HepG2 (cell line): Measurements from ENCODE around the gene SRSF1. TPM values are rescaled to one million over a fixed set of nuclear protein-coding genes. Genes with fewer than 3 reads are reported as not detected.

Experiments used
- CBX2 ChIP-seq, 2 experiments: fragments of 200-600 bp in 1 of 2; sonication (generic); formaldehyde crosslinking in 1 of 2; IDR thresholded peaks; 2 replicates each; pipeline versions ENCODE4 v1.7.0 to v1.8.1; 2018 to 2022; ENCODE audit warnings: low read depth in 2 of 2, low read length in 1 of 2, mild to moderate bottlenecking in 1 of 2, missing genetic modification reagents in 1 of 2
- DNMT1 ChIP-seq: sonication (generic); formaldehyde crosslinking; IDR thresholded peaks from 2 replicates; pipeline ENCODE4 v1.5.1; 2020; ENCODE audit warnings: mild to moderate bottlenecking, missing genetic modification reagents
- E2F1 ChIP-seq: sonication (generic); formaldehyde crosslinking; IDR thresholded peaks from 2 replicates; pipeline ENCODE4 v1.5.0; 2020; ENCODE audit warnings: missing genetic modification reagents
- HHEX ChIP-seq: IDR thresholded peaks from 2 replicates; pipeline ENCODE4 v1.6.1; 2016; ENCODE audit warnings: control low read depth
- MIER3 ChIP-seq: IDR thresholded peaks from 2 replicates; pipeline ENCODE4 v1.6.1; 2016; ENCODE audit warnings: missing compliant biosample characterization, borderline replicate concordance
- MYC ChIP-seq: sonication (generic); formaldehyde crosslinking; IDR thresholded peaks from 2 replicates; pipeline ENCODE4 v1.9.0; 2021; ENCODE audit warnings: missing genetic modification reagents, borderline replicate concordance
- NCOA2 ChIP-seq: sonication (generic); formaldehyde crosslinking; IDR thresholded peaks from 2 replicates; pipeline ENCODE4 v1.8.0; 2022; ENCODE audit warnings: inconsistent platforms
- NRL ChIP-seq: sonication (generic); formaldehyde crosslinking; IDR thresholded peaks from 2 replicates; pipeline ENCODE4 v1.5.0; 2020; ENCODE audit warnings: missing genetic modification reagents, mild to moderate bottlenecking, moderate library complexity, borderline replicate concordance
- PATZ1 ChIP-seq: sonication (generic); formaldehyde crosslinking; IDR thresholded peaks from 2 replicates; pipeline ENCODE4 v1.4.0; 2020; ENCODE audit warnings: missing genetic modification reagents
- POGK ChIP-seq: sonication (generic); formaldehyde crosslinking; conservative IDR thresholded peaks from 2 replicates; pipeline ENCODE4 v1.8.0; 2022; ENCODE audit warnings: mild to moderate bottlenecking, moderate library complexity, missing genetic modification reagents
- RCOR2 ChIP-seq: IDR thresholded peaks from 2 replicates; pipeline ENCODE4 v1.6.1; 2016; ENCODE audit warnings: missing biosample characterization, missing genetic modification reagents
- SIN3B ChIP-seq: fragments of 150-350 bp; IDR thresholded peaks from 2 replicates; pipeline ENCODE4 v1.6.1; 2014; ENCODE audit warnings: low read length
- SYNCRIP ChIP-seq: fragments of 200-400 bp; formaldehyde crosslinking; IDR thresholded peaks from 2 replicates; pipeline ENCODE4 v1.6.1; 2018; ENCODE audit warnings: mild to moderate bottlenecking, low read depth, low read length; ENCODE audit not compliant: insufficient read depth
- TP53 ChIP-seq: sonication (generic); formaldehyde crosslinking; conservative IDR thresholded peaks from 2 replicates; pipeline ENCODE4 v1.4.0; 2020; ENCODE audit warnings: missing genetic modification reagents
- ZBTB26 ChIP-seq: IDR thresholded peaks from 2 replicates; pipeline ENCODE4 v1.6.1; 2016; ENCODE audit warnings: missing compliant biosample characterization, missing genetic modification reagents, borderline replicate concordance
- ZNF614 ChIP-seq: IDR thresholded peaks from 2 replicates; pipeline ENCODE4 v1.6.1; 2018; ENCODE audit warnings: missing biosample characterization, missing genetic modification reagents, inconsistent platforms, borderline replicate concordance
- ZNF780A ChIP-seq: sonication (generic); formaldehyde crosslinking; IDR thresholded peaks from 2 replicates; pipeline ENCODE4 v1.8.0; 2022; ENCODE audit warnings: mild to moderate bottlenecking, missing genetic modification reagents, moderate library complexity
- ZSCAN21 ChIP-seq: sonication (generic); formaldehyde crosslinking; IDR thresholded peaks from 2 replicates; pipeline ENCODE4 v1.8.0; 2022; ENCODE audit warnings: mild to moderate bottlenecking, missing genetic modification reagents, moderate library complexity, borderline replicate concordance
- polyA plus RNA-seq, 8 experiments: library from polyadenylated mRNA; depleted of rRNA in 3 of 8; stranded (reverse) in 7 of 8; unstranded in 1 of 8; fragments of >200 nt; fragmentation: Illumina TruSeq in 4 of 8; extraction: Trizol in 4 of 8; gene quantifications; 2 replicates each; pipeline versions ENCODE4 v1.2.1 to v1.2.3, GENCODE V29; 2011 to 2016; ENCODE audit warnings: low read depth in 4 of 8, missing spikeins in 1 of 8, mixed read lengths in 1 of 8; ENCODE audit not compliant: insufficient read depth in 1 of 8
- total RNA-seq, 5 experiments: library from RNA; depleted of rRNA; stranded (reverse); fragments of >200 nt; fragmentation: Illumina TruSeq; extraction: Trizol; gene quantifications; 2 replicates each; pipeline ENCODE4 v1.2.3, GENCODE V29; 2016; ENCODE audit warnings: low read depth in 1 of 5

SRSF1 gene
- total and polyA plus RNA-seq, 2 of the 13 experiments (the other 11 are each of a cell fraction or from before 2014, with no cell fraction given), result 142 to 445 TPM

GRCh38 chr17:57986841-57987580, 20.0 kb downstream of the SRSF1 start (continued):
- TF ChIP-seq ZBTB26 (CRISPR knock-in tag) (no peak), ZSCAN21 (CRISPR knock-in tag) (no peak), NRL (peak; percentile 26; the same call in 1 of the 2 replicates), DNMT1 (CRISPR knock-in tag) (no peak), E2F1 (CRISPR knock-in tag) (no peak), MIER3 (CRISPR knock-in tag) (peak; percentile 31; the same call in 1 of the 2 replicates), ZNF614 (peak; percentile 82), RCOR2 (0 out of 2 replicates have a peak, but pooled peaks have one; percentile 23), TP53 (no peak), ZNF780A (CRISPR knock-in tag) (no peak), CBX2 (IDR thresholded peaks at IDR 0.05; ENCODE audit: low read depth, low read length) (no peak), CBX2 (CRISPR knock-in tag; IDR thresholded peaks at IDR 0.05; ENCODE audit: low read depth) (no peak), POGK (CRISPR knock-in tag) (no peak), HHEX (CRISPR knock-in tag) (no peak), SYNCRIP (no peak), NCOA2 (no peak; the same call in 1 of the 2 replicates), PATZ1 (peak; percentile 82), SIN3B (no peak), MYC (CRISPR knock-in tag) (no peak)
